Panc1 (cell line): ENCODE measurements around the gene TSKS.

Experiments used
- CTCF ChIP-seq: fragments of 450-650 bp; IDR thresholded peaks from 2 replicates; pipeline ENCODE4 v1.5.1; 2017; ENCODE audit warnings: mild to moderate bottlenecking
- POLR2AphosphoS5 ChIP-seq: IDR thresholded peaks from 2 replicates; pipeline ENCODE4 v1.6.1; 2012; ENCODE audit warnings: mild to moderate bottlenecking, low read depth, low read length, moderate library complexity
- TF ChIP-seq, protein P1 (sequence below), 2 experiments: IDR thresholded peaks; 2 replicates each; pipeline ENCODE4 v1.6.1; 2011 to 2012; ENCODE audit warnings: low read depth in 2 of 2, control low read depth in 1 of 2, low read length in 1 of 2, mild to moderate bottlenecking in 1 of 2, moderate library complexity in 1 of 2; ENCODE audit not compliant: insufficient read depth in 1 of 2

GRCh38 chr19:49764341-49764740 lies 1.2 kb upstream of the TSKS start:
- TF ChIP-seq CTCF (no peak), POLR2AphosphoS5 (no peak)
- TF ChIP-seq, protein P1, sequence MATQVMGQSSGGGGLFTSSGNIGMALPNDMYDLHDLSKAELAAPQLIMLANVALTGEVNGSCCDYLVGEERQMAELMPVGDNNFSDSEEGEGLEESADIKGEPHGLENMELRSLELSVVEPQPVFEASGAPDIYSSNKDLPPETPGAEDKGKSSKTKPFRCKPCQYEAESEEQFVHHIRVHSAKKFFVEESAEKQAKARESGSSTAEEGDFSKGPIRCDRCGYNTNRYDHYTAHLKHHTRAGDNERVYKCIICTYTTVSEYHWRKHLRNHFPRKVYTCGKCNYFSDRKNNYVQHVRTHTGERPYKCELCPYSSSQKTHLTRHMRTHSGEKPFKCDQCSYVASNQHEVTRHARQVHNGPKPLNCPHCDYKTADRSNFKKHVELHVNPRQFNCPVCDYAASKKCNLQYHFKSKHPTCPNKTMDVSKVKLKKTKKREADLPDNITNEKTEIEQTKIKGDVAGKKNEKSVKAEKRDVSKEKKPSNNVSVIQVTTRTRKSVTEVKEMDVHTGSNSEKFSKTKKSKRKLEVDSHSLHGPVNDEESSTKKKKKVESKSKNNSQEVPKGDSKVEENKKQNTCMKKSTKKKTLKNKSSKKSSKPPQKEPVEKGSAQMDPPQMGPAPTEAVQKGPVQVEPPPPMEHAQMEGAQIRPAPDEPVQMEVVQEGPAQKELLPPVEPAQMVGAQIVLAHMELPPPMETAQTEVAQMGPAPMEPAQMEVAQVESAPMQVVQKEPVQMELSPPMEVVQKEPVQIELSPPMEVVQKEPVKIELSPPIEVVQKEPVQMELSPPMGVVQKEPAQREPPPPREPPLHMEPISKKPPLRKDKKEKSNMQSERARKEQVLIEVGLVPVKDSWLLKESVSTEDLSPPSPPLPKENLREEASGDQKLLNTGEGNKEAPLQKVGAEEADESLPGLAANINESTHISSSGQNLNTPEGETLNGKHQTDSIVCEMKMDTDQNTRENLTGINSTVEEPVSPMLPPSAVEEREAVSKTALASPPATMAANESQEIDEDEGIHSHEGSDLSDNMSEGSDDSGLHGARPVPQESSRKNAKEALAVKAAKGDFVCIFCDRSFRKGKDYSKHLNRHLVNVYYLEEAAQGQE (IDR thresholded peaks at IDR 0.05; ENCODE audit: insufficient read depth in 1 of 2, low read depth in 2 of 2, low read length in 1 of 2): no peak
